ENCODE results near the gene EPRS1. TPM values are rescaled to one million over a fixed set of nuclear protein-coding genes. Genes with fewer than 3 reads are reported as not detected.

The EPRS1 gene
- total and polyA plus RNA-seq, 2 of the 13 experiments (the other 11 are each of a cell fraction or from before 2014, with no cell fraction given) = 86.1 to 124 TPM

GRCh38 chr1:220089650-220090556 is 43.6 kb upstream of the EPRS1 start, which contains the start of gene BPNT1 (continued):
- TF ChIP-seq IKZF4 (CRISPR knock-in tag; IDR thresholded peaks at IDR 0.05; ENCODE audit: borderline replicate concordance, low read depth, not compliant biosample characterization) (no peak), BHLHE40 (IDR thresholded peaks at IDR 0.05; ENCODE audit: low read length) (no peak), ZNF263 (CRISPR knock-in tag; IDR thresholded peaks at IDR 0.05) (peak; percentile 31; the same call in 1 of the 2 replicates), FOXK1 (CRISPR knock-in tag; IDR thresholded peaks at IDR 0.05; ENCODE audit: borderline replicate concordance, low read depth) (peak; percentile 71), MED8 (CRISPR knock-in tag; IDR thresholded peaks at IDR 0.05; ENCODE audit: insufficient replicate concordance) (no peak), ZNF639 (CRISPR knock-in tag; conservative IDR thresholded peaks at IDR 0.05) (no peak), ATM (IDR thresholded peaks at IDR 0.05; ENCODE audit: borderline replicate concordance) (no peak), ZNF770 (CRISPR knock-in tag; IDR thresholded peaks at IDR 0.05) (no peak), ZBTB4 (CRISPR knock-in tag; IDR thresholded peaks at IDR 0.05; ENCODE audit: borderline replicate concordance) (no peak), ZNF761 (CRISPR knock-in tag; conservative IDR thresholded peaks at IDR 0.05) (0 out of 2 replicates have a peak, but pooled peaks have one; percentile 56)
- TF ChIP-seq, protein P1, sequence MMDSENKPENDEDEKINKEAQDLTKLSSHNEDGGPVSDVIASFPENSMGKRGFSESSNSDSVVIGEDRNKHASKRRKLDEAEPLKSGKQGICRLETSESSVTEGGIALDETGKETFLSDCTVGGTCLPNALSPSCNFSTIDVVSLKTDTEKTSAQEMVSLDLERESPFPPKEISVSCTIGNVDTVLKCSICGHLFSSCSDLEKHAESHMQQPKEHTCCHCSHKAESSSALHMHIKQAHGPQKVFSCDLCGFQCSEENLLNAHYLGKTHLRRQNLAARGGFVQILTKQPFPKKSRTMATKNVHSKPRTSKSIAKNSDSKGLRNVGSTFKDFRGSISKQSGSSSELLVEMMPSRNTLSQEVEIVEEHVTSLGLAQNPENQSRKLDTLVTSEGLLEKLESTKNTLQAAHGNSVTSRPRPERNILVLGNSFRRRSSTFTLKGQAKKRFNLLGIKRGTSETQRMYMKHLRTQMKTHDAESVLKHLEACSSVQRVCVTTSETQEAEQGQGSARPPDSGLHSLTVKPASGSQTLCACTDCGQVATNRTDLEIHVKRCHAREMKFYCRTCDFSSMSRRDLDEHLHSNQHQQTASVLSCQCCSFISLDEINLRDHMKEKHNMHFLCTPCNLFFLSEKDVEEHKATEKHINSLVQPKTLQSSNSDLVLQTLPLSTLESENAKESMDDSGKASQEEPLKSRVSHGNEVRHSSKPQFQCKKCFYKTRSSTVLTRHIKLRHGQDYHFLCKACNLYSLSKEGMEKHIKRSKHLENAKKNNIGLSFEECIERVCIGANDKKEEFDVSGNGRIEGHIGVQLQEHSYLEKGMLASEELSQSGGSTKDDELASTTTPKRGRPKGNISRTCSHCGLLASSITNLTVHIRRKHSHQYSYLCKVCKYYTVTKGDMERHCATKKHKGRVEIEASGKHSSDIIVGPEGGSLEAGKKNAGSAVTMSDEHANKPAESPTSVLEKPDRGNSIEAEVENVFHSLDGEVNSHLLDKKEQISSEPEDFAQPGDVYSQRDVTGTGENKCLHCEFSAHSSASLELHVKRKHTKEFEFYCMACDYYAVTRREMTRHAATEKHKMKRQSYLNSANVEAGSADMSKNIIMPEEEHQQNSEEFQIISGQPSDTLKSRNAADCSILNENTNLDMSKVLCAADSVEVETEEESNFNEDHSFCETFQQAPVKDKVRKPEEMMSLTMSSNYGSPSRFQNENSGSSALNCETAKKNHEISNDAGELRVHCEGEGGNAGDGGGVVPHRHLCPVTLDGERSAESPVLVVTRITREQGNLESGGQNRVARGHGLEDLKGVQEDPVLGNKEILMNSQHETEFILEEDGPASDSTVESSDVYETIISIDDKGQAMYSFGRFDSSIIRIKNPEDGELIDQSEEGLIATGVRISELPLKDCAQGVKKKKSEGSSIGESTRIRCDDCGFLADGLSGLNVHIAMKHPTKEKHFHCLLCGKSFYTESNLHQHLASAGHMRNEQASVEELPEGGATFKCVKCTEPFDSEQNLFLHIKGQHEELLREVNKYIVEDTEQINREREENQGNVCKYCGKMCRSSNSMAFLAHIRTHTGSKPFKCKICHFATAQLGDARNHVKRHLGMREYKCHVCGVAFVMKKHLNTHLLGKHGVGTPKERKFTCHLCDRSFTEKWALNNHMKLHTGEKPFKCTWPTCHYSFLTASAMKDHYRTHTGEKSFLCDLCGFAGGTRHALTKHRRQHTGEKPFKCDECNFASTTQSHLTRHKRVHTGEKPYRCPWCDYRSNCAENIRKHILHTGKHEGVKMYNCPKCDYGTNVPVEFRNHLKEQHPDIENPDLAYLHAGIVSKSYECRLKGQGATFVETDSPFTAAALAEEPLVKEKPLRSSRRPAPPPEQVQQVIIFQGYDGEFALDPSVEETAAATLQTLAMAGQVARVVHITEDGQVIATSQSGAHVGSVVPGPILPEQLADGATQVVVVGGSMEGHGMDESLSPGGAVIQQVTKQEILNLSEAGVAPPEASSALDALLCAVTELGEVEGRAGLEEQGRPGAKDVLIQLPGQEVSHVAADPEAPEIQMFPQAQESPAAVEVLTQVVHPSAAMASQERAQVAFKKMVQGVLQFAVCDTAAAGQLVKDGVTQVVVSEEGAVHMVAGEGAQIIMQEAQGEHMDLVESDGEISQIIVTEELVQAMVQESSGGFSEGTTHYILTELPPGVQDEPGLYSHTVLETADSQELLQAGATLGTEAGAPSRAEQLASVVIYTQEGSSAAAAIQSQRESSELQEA (CRISPR knock-in tag; IDR thresholded peaks at IDR 0.05; ENCODE audit: not compliant biosample characterization) = no peak
